Vagina (tissue), 2 donors: ENCODE results near the gene LDLRAD3. TPM values are rescaled to one million over a fixed set of nuclear protein-coding genes. Genes with fewer than 3 reads are reported as not detected.
A peak's percentile ranks its signal among the peaks of the same experiment; 100 is the strongest.

Experiments
- DNase-seq, 2 donors: peaks; one replicate each; pipeline ENCODE4 v3.0.0-alpha.2; 2017; ENCODE audit errors: extremely low spot score in 2 of 2
- H3K27ac ChIP-seq: fragments of 200-600 bp; sonication (generic); one replicate; pipeline ENCODE4 v1.5.1; 2019
- H3K27me3 ChIP-seq: fragments of 200-600 bp; sonication (generic); one replicate; pipeline ENCODE4 v1.5.1; 2019
- H3K36me3 ChIP-seq, 2 donors: fragments of 200-600 bp; sonication (generic); one replicate each; pipeline ENCODE4 v1.5.1; 2017 to 2019
- H3K4me1 ChIP-seq: fragments of 200-600 bp; sonication (generic); one replicate; pipeline ENCODE4 v1.5.1; 2019
- H3K4me3 ChIP-seq, 2 donors: fragments of 200-600 bp; sonication (generic); 1 replicate in 1 of 2; 2 replicates in 1 of 2; pipeline ENCODE4 v1.5.1; 2016 to 2019
- H3K9me3 ChIP-seq: fragments of 200-600 bp; sonication (generic); one replicate; pipeline ENCODE4 v1.5.1; 2019
- CTCF ChIP-seq, 3 experiments: fragments of 450-650 bp in 2 of 3; fragments of 200-600 bp in 1 of 3; sonication (generic) in 1 of 3; IDR thresholded peaks; one replicate each; pipeline ENCODE4 v1.5.1; 2017 to 2019; ENCODE audit warnings: antibody characterized with exemption in 3 of 3, mild to moderate bottlenecking in 2 of 3, moderate library complexity in 2 of 3
- POLR2A ChIP-seq, 2 donors: fragments of 450-650 bp; IDR thresholded peaks; one replicate each; pipeline ENCODE4 v1.6.1; 2017; ENCODE audit warnings: antibody characterized with exemption in 2 of 2, mild to moderate bottlenecking in 2 of 2, moderate library complexity in 2 of 2
- POLR2AphosphoS5 ChIP-seq, 2 donors: sonication (generic); formaldehyde crosslinking; IDR thresholded peaks; one replicate each; pipeline ENCODE4 v1.9.0; 2017; ENCODE audit warnings: antibody characterized with exemption in 2 of 2, mild to moderate bottlenecking in 2 of 2, low read depth in 1 of 2; ENCODE audit not compliant: insufficient read depth in 1 of 2
- intact Hi-C: fragments of 100-400 bp; cut with DNase I; formaldehyde crosslinking; loops from one replicate; pipeline ENCODE4 v1.15.1; 2023
- total RNA-seq: library from RNA; depleted of rRNA; stranded (reverse); fragments of >200 nt; gene quantifications from one replicate; pipeline ENCODE4 v1.2.3, GENCODE V29; 2016

Gene LDLRAD3
- total RNA-seq, 1 donor from 2014 or later = 34.4 TPM

DNA sequence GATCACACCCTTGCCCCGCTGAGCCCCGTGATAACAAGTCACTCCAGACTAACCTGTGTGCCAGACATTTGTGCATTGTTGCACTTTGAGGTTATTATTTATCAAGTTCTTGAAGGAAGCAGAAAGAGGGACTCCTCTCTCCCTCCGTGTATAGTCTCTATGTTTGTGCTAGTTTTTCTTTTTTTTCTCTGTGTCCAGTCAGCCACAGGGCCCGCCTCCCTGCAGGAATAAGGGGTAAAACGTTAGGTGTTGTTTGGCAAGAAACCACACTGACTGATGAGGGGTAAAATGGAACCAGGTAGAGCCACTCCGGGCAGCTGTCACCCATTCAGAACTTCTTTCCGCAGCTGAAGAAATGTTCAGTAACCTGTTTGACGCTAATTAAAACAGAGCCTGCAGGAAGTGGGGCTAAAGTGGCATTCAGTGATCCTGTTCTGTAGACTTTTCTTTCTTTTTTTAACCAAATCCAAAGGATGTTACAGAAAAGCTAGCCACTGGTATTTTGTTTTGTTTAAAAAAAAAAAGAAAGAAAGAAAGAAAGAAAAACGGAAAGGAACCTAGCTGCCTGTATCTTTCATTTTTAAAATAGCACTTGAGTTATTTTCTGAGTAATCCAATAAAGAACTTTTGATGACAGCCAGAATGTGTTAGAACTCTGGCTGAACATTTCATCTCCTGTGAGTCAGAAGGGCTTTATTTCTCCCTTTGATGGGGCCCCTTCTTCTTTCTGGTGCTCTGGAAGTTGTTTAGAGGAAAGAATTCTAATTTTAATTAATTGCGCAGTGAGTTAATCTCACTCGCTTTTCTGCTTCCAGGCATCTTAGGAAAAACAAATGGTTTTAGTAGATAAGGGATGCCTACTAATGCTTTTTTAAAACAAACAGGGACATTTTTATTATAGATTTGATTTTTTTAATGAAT, 287.2 kb downstream of the LDLRAD3 start:
- Histone ChIP-seq H3K4me3 (no peak overlapping the region), H3K9me3 (no peaks in the 10 kb centered on the region), H3K27ac (peak overlapping the region; percentile 53), H3K4me1 (peaks cover 16% of the 10 kb centered on the region), H3K36me3 (no peaks in the 10 kb centered on the region), H3K27me3 (no peaks in the 10 kb centered on the region)
- intact Hi-C loops = no loop called here
- TF ChIP-seq POLR2AphosphoS5 (IDR thresholded peaks at IDR 0.05; ENCODE audit: insufficient read depth in 1 of 2, low read depth in 1 of 2) (no peak), POLR2A (IDR thresholded peaks at IDR 0.05) (no peak), CTCF (IDR thresholded peaks at IDR 0.05) (no peak)
- DNase-seq = no peak

- H3K27ac ChIP-seq = no peak overlapping the region
- H3K4me3 ChIP-seq = no peak overlapping the region
- TF ChIP-seq CTCF (IDR thresholded peaks at IDR 0.05) (no peak), POLR2AphosphoS5 (IDR thresholded peaks at IDR 0.05; ENCODE audit: insufficient read depth in 1 of 2, low read depth in 1 of 2) (no peak), POLR2A (IDR thresholded peaks at IDR 0.05) (no peak)
- no peaks in the 10 kb centered on the region for H3K36me3 ChIP-seq
- H3K9me3 ChIP-seq = no peaks in the 10 kb centered on the region
- H3K27me3 ChIP-seq = no peaks in the 10 kb centered on the region
- intact Hi-C loops = no loop called here
- peaks cover 16% of the 10 kb centered on the region for H3K4me1 ChIP-seq
- no peak for DNase-seq
Measured at GRCh38 chr11:36233204-36233603, 289.3 kb downstream of the LDLRAD3 start.

GRCh38 chr11:36234825-36235224, 291.0 kb downstream of the LDLRAD3 start:
- Histone ChIP-seq H3K9me3 (no peaks in the 10 kb centered on the region), H3K36me3 (no peaks in the 10 kb centered on the region), H3K27me3 (no peaks in the 10 kb centered on the region), H3K4me3 (no peak overlapping the region), H3K4me1 (peaks cover 16% of the 10 kb centered on the region), H3K27ac (no peak overlapping the region)
- DNase-seq = no peak
- intact Hi-C loops = no loop called here
- no peak for TF ChIP-seq POLR2AphosphoS5 (IDR thresholded peaks at IDR 0.05; ENCODE audit: insufficient read depth in 1 of 2, low read depth in 1 of 2)
- no peak for TF ChIP-seq POLR2A (IDR thresholded peaks at IDR 0.05)
- TF ChIP-seq CTCF (IDR thresholded peaks at IDR 0.05) = no peak

DNA sequence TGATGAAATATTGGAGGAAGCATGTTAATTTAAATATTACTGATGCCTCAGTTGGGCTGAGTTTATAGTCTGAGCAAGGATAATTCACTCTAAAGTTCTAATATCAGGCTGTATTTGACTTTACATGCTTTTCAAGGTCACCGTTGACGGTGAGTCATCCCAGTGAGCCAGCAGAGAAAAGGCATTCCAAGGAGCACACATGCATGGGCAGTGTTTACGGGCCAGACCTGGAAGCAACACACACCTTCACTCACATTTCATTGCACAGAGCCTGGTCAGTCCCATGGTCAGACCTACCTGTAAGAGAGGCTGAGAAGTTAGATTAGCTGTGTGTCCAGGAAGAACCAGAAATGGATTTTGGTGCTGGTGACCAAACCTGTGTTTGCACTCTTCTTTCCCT, 291.9 kb downstream of the LDLRAD3 start:
- DNase-seq = no peak
- no peaks in the 10 kb centered on the region for H3K27me3 ChIP-seq
- no peak overlapping the region for H3K4me3 ChIP-seq
- no peak overlapping the region for H3K27ac ChIP-seq
- TF ChIP-seq CTCF (IDR thresholded peaks at IDR 0.05) = no peak
- no peak for TF ChIP-seq POLR2A (IDR thresholded peaks at IDR 0.05)
- no peak for TF ChIP-seq POLR2AphosphoS5 (IDR thresholded peaks at IDR 0.05; ENCODE audit: insufficient read depth in 1 of 2, low read depth in 1 of 2)
- no peaks in the 10 kb centered on the region for H3K9me3 ChIP-seq
- H3K4me1 ChIP-seq = peaks cover 13% of the 10 kb centered on the region
- H3K36me3 ChIP-seq = no peaks in the 10 kb centered on the region
- intact Hi-C loops = no loop called here

- H3K9me3 ChIP-seq = no peaks in the 10 kb centered on the region
- no peak for TF ChIP-seq POLR2AphosphoS5 (IDR thresholded peaks at IDR 0.05; ENCODE audit: insufficient read depth in 1 of 2, low read depth in 1 of 2)
- no peak for TF ChIP-seq CTCF (IDR thresholded peaks at IDR 0.05)
- no peak for TF ChIP-seq POLR2A (IDR thresholded peaks at IDR 0.05)
- intact Hi-C loops = no loop called here
- H3K27ac ChIP-seq = no peak overlapping the region
- H3K4me3 ChIP-seq = no peak overlapping the region
- DNase-seq = no peak
- H3K36me3 ChIP-seq = no peaks in the 10 kb centered on the region
- H3K4me1 ChIP-seq = no peaks in the 10 kb centered on the region
- H3K27me3 ChIP-seq = no peaks in the 10 kb centered on the region
Measured at GRCh38 chr11:36237391-36237790, 293.5 kb downstream of the LDLRAD3 start.
